ENCODE results near the gene ANK2. TPM values are rescaled to one million over a fixed set of nuclear protein-coding genes. Genes with fewer than 3 reads are reported as not detected.

The ANK2 gene
- total and polyA plus RNA-seq, 2 experiments from 2014 or later, result 7.7 to 40.4 TPM

DNA sequence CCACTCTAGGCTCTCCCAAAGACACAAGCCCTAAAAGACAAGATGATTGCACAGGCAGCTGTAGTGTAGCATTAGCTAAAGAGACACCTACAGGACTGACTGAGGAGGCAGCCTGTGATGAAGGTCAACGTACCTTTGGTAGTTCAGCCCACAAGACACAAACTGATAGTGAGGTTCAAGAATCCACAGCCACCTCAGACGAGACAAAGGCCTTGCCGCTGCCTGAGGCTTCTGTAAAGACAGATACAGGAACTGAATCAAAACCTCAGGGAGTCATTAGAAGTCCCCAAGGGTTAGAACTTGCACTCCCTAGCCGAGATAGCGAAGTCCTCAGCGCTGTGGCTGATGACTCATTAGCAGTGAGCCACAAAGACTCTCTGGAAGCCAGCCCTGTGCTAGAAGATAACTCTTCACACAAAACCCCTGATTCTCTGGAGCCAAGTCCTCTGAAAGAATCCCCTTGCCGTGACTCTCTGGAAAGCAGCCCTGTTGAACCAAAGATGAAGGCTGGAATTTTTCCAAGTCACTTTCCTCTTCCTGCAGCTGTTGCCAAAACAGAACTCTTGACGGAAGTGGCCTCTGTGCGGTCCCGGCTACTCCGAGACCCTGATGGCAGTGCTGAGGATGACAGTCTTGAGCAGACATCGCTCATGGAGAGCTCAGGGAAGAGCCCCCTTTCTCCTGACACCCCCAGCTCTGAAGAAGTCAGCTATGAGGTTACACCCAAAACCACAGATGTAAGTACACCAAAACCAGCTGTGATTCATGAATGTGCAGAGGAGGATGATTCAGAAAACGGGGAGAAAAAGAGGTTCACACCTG lies 306.3 kb downstream of the ANK2 start (continued):
- TF ChIP-seq, protein P1, sequence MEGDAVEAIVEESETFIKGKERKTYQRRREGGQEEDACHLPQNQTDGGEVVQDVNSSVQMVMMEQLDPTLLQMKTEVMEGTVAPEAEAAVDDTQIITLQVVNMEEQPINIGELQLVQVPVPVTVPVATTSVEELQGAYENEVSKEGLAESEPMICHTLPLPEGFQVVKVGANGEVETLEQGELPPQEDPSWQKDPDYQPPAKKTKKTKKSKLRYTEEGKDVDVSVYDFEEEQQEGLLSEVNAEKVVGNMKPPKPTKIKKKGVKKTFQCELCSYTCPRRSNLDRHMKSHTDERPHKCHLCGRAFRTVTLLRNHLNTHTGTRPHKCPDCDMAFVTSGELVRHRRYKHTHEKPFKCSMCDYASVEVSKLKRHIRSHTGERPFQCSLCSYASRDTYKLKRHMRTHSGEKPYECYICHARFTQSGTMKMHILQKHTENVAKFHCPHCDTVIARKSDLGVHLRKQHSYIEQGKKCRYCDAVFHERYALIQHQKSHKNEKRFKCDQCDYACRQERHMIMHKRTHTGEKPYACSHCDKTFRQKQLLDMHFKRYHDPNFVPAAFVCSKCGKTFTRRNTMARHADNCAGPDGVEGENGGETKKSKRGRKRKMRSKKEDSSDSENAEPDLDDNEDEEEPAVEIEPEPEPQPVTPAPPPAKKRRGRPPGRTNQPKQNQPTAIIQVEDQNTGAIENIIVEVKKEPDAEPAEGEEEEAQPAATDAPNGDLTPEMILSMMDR (conservative IDR thresholded peaks at IDR 0.05; ENCODE audit: low read depth in 2 of 2), result no peak
- TF ChIP-seq ZNF114 (CRISPR knock-in tag; IDR thresholded peaks at IDR 0.05) (no peak), STAT1 (IDR thresholded peaks at IDR 0.05; ENCODE audit: unreplicated experiment) (no peak), CREB1 (CRISPR knock-in tag; IDR thresholded peaks at IDR 0.05; ENCODE audit: low read depth) (no peak), NANOG (IDR thresholded peaks at IDR 0.05; ENCODE audit: borderline replicate concordance) (no peak), POLR2AphosphoS5 (IDR thresholded peaks at IDR 0.05; ENCODE audit: low read depth) (no peak)
- TF ChIP-seq, protein P2, sequence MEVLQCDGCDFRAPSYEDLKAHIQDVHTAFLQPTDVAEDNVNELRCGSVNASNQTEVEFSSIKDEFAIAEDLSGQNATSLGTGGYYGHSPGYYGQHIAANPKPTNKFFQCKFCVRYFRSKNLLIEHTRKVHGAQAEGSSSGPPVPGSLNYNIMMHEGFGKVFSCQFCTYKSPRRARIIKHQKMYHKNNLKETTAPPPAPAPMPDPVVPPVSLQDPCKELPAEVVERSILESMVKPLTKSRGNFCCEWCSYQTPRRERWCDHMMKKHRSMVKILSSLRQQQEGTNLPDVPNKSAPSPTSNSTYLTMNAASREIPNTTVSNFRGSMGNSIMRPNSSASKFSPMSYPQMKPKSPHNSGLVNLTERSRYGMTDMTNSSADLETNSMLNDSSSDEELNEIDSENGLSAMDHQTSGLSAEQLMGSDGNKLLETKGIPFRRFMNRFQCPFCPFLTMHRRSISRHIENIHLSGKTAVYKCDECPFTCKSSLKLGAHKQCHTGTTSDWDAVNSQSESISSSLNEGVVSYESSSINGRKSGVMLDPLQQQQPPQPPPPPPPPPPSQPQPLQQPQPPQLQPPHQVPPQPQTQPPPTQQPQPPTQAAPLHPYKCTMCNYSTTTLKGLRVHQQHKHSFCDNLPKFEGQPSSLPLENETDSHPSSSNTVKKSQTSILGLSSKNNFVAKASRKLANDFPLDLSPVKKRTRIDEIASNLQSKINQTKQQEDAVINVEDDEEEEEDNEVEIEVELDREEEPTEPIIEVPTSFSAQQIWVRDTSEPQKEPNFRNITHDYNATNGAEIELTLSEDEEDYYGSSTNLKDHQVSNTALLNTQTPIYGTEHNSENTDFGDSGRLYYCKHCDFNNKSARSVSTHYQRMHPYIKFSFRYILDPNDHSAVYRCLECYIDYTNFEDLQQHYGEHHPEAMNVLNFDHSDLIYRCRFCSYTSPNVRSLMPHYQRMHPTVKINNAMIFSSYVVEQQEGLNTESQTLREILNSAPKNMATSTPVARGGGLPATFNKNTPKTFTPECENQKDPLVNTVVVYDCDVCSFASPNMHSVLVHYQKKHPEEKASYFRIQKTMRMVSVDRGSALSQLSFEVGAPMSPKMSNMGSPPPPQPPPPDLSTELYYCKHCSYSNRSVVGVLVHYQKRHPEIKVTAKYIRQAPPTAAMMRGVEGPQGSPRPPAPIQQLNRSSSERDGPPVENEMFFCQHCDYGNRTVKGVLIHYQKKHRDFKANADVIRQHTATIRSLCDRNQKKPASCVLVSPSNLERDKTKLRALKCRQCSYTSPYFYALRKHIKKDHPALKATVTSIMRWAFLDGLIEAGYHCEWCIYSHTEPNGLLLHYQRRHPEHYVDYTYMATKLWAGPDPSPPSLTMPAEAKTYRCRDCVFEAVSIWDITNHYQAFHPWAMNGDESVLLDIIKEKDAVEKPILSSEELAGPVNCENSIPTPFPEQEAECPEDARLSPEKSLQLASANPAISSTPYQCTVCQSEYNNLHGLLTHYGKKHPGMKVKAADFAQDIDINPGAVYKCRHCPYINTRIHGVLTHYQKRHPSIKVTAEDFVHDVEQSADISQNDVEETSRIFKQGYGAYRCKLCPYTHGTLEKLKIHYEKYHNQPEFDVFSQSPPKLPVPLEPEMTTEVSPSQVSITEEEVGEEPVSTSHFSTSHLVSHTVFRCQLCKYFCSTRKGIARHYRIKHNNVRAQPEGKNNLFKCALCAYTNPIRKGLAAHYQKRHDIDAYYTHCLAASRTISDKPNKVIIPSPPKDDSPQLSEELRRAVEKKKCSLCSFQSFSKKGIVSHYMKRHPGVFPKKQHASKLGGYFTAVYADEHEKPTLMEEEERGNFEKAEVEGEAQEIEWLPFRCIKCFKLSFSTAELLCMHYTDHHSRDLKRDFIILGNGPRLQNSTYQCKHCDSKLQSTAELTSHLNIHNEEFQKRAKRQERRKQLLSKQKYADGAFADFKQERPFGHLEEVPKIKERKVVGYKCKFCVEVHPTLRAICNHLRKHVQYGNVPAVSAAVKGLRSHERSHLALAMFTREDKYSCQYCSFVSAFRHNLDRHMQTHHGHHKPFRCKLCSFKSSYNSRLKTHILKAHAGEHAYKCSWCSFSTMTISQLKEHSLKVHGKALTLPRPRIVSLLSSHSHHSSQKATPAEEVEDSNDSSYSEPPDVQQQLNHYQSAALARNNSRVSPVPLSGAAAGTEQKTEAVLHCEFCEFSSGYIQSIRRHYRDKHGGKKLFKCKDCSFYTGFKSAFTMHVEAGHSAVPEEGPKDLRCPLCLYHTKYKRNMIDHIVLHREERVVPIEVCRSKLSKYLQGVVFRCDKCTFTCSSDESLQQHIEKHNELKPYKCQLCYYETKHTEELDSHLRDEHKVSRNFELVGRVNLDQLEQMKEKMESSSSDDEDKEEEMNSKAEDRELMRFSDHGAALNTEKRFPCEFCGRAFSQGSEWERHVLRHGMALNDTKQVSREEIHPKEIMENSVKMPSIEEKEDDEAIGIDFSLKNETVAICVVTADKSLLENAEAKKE (CRISPR knock-in tag; IDR thresholded peaks at IDR 0.05), result no peak
